OCI-LY1 (cell line): ENCODE results near the gene UCP3.

Experiments
- H2AFZ ChIP-seq: fragments of 200-600 bp; sonication (generic), shearing (Covaris generic); 2 replicates; pipeline ENCODE4 v1.6.0; 2014; ENCODE audit warnings: antibody characterized with exemption, mild to moderate bottlenecking, low read length
- H3F3A ChIP-seq: fragments of 200-600 bp; sonication (generic), shearing (Covaris generic); 2 replicates; pipeline ENCODE4 v1.6.0; 2014; ENCODE audit warnings: mild to moderate bottlenecking, antibody characterized with exemption, low read length, moderate library complexity; ENCODE audit not compliant: insufficient read depth
- H3K27ac ChIP-seq: fragments of 200-600 bp; sonication (generic); 2 replicates; pipeline ENCODE4 v1.5.1; 2014; ENCODE audit warnings: low read length, mixed run types, mild to moderate bottlenecking, low read depth; ENCODE audit not compliant: poor library complexity, severe bottlenecking
- H3K27me3 ChIP-seq: fragments of 200-600 bp; sonication (generic); 2 replicates; pipeline ENCODE4 v1.6.0; 2014; ENCODE audit warnings: antibody characterized with exemption, mild to moderate bottlenecking, low read length, moderate library complexity; ENCODE audit not compliant: insufficient read depth
- H3K36me3 ChIP-seq: fragments of 200-600 bp; sonication (generic); 2 replicates; pipeline ENCODE4 v1.6.1; 2014; ENCODE audit warnings: mild to moderate bottlenecking, antibody characterized with exemption, low read length, moderate library complexity, mixed read lengths; ENCODE audit not compliant: insufficient read depth
- H3K4me1 ChIP-seq: fragments of 200-600 bp; sonication (generic); 2 replicates; pipeline ENCODE4 v1.5.1; 2014; ENCODE audit warnings: mild to moderate bottlenecking, low read length, moderate library complexity; ENCODE audit not compliant: insufficient read depth, severe bottlenecking
- H3K4me2 ChIP-seq: fragments of 200-600 bp; sonication (generic), shearing (Covaris generic); 2 replicates; pipeline ENCODE4 v1.6.1; 2014; ENCODE audit warnings: low read length
- H3K4me3 ChIP-seq: fragments of 200-600 bp; sonication (generic); 2 replicates; pipeline ENCODE4 v1.5.1; 2014; ENCODE audit warnings: low read length, low read depth, mild to moderate bottlenecking, mixed read lengths; ENCODE audit not compliant: poor library complexity, severe bottlenecking
- H3K79me2 ChIP-seq: fragments of 200-600 bp; shearing (Covaris generic); 2 replicates; pipeline ENCODE4 v1.6.1; 2016; ENCODE audit warnings: mixed run types, low read length, mixed read lengths; ENCODE audit not compliant: insufficient read depth
- H3K9ac ChIP-seq: fragments of 200-600 bp; sonication (generic), shearing (Covaris generic); 2 replicates; pipeline ENCODE4 v1.6.1; 2014; ENCODE audit warnings: mild to moderate bottlenecking, low read length, mixed read lengths
- H3K9me2 ChIP-seq: fragments of 200-600 bp; sonication (generic), shearing (Covaris generic); 2 replicates; pipeline ENCODE4 v1.6.1; 2014; ENCODE audit warnings: low read depth, mild to moderate bottlenecking, low read length, mixed read lengths
- H3K9me3 ChIP-seq: fragments of 200-600 bp; shearing (Covaris generic); 2 replicates; pipeline ENCODE4 v1.6.1; 2014; ENCODE audit warnings: low read length, mixed read lengths
- H4K20me1 ChIP-seq: fragments of 200-600 bp; sonication (generic), shearing (Covaris generic); 2 replicates; pipeline ENCODE4 v1.6.0; 2016; ENCODE audit warnings: mild to moderate bottlenecking, low read length; ENCODE audit not compliant: insufficient read depth
- CTCF ChIP-seq: fragments of 200-600 bp; sonication (generic), shearing (Covaris generic); IDR thresholded peaks from 2 replicates; pipeline ENCODE4 v1.5.1; 2017; ENCODE audit warnings: mild to moderate bottlenecking, antibody characterized with exemption, low read length, moderate library complexity, mixed read lengths
- EZH2 ChIP-seq: fragments of 200-600 bp; sonication (generic), shearing (Covaris generic); IDR thresholded peaks from 2 replicates; pipeline ENCODE4 v1.8.0; 2017; ENCODE audit warnings: borderline replicate concordance, mixed run types, mild to moderate bottlenecking, antibody characterized with exemption, low read length, moderate library complexity, mixed read lengths

Gene UCP3

GRCh38 chr11:74025467-74026166 is 16.7 kb upstream of the UCP3 start:
- Histone ChIP-seq H3K9me2 (no peaks in the 10 kb centered on the region), H3K4me1 (peaks cover 9% of the 10 kb centered on the region), H2AFZ (no peak overlapping the region), H3K27ac (no peak overlapping the region), H4K20me1 (no peaks in the 10 kb centered on the region), H3K36me3 (peaks cover 3% of the 10 kb centered on the region; the same call in 1 of the 2 replicates), H3K9me3 (no peaks in the 10 kb centered on the region), H3K4me2 (no peak overlapping the region), H3F3A (no peaks in the 10 kb centered on the region), H3K27me3 (no peaks in the 10 kb centered on the region), H3K4me3 (no peak overlapping the region), H3K9ac (no peak overlapping the region), H3K79me2 (no peaks in the 10 kb centered on the region)
- no peak for TF ChIP-seq CTCF
- TF ChIP-seq EZH2: no peak

GRCh38 chr11:74024261-74025029 is 15.6 kb upstream of the UCP3 start:
- H2AFZ ChIP-seq: no peak overlapping the region
- H3K27me3 ChIP-seq: no peaks in the 10 kb centered on the region
- no peaks in the 10 kb centered on the region for H3K79me2 ChIP-seq
- H3K9me3 ChIP-seq: no peaks in the 10 kb centered on the region
- H3K4me3 ChIP-seq: no peak overlapping the region
- H3K27ac ChIP-seq: no peak overlapping the region
- no peak overlapping the region for H3K9ac ChIP-seq
- no peak overlapping the region for H3K4me2 ChIP-seq
- H3K36me3 ChIP-seq: peaks cover 3% of the 10 kb centered on the region; the same call in 1 of the 2 replicates
- no peaks in the 10 kb centered on the region for H3F3A ChIP-seq
- H4K20me1 ChIP-seq: no peaks in the 10 kb centered on the region
- TF ChIP-seq CTCF (no peak), EZH2 (no peak)
- H3K9me2 ChIP-seq: no peaks in the 10 kb centered on the region
- peaks cover 16% of the 10 kb centered on the region for H3K4me1 ChIP-seq

- Histone ChIP-seq H3K9me3 (no peaks in the 10 kb centered on the region), H3K4me3 (no peak overlapping the region), H3K27ac (no peak overlapping the region), H3K9ac (no peak overlapping the region), H3F3A (no peaks in the 10 kb centered on the region), H3K27me3 (no peaks in the 10 kb centered on the region), H3K9me2 (no peaks in the 10 kb centered on the region), H3K36me3 (peaks cover 3% of the 10 kb centered on the region; the same call in 1 of the 2 replicates), H3K4me2 (no peak overlapping the region), H4K20me1 (no peaks in the 10 kb centered on the region), H3K79me2 (no peaks in the 10 kb centered on the region), H3K4me1 (peaks cover 16% of the 10 kb centered on the region), H2AFZ (no peak overlapping the region)
- TF ChIP-seq EZH2 (no peak), CTCF (no peak)
Measured at GRCh38 chr11:74023276-74023675, 14.4 kb upstream of the UCP3 start.
